HG03342 (cell line): Measurements from ENCODE around the gene MRFAP1L1.

Source experiments
- ATAC-seq: cut with Tn5 transposase; IDR thresholded peaks from one replicate; pipeline ENCODE4 v1.9.1; 2021; ENCODE audit warnings: mild to moderate bottlenecking, moderate library complexity; ENCODE audit not compliant: unreplicated experiment

Gene MRFAP1L1

DNA sequence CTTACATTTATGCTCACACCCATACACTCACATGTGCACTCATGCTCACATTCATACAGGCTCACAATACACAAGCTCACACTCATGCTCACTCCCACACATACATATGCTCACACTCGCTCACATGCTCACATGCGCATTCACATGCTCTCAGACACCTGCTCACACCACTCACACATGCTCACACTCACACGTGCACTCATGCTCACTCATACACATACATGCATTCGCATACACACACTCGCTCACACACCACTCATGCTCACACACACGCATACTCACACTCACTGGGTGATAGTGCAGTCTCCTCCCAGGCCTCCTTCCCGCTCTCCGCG lies 44.4 kb downstream of the MRFAP1L1 start:
- no peak for ATAC-seq

GRCh38 chr4:6663596-6664393 lies 45.9 kb downstream of the MRFAP1L1 start:
- no peak for ATAC-seq

- ATAC-seq: no peak
Observed at GRCh38 chr4:6662591-6662990, 47.1 kb downstream of the MRFAP1L1 start.

GRCh38 chr4:6660430-6660829 lies 49.2 kb downstream of the MRFAP1L1 start:
- ATAC-seq: no peak

DNA sequence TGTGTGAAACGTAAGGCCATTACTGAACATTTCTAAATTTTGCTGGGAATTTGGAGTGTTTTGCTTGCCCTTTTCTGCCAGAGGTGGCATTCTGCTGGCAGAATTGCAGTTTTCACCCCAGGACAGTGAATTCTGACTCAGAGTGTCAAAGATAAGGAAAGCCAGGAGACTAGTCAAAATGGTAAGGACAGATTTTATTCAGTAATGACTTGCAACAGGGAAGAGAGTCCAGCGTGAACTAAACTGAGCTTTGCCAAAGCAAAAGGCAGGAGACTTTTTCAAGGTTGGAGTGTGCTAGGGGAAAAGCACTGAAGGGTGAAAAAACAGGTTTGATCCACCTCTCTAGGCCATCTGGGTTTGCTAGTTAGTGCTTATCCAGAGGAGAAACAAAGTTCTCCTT lies 49.8 kb downstream of the MRFAP1L1 start:
- ATAC-seq: no peak

DNA sequence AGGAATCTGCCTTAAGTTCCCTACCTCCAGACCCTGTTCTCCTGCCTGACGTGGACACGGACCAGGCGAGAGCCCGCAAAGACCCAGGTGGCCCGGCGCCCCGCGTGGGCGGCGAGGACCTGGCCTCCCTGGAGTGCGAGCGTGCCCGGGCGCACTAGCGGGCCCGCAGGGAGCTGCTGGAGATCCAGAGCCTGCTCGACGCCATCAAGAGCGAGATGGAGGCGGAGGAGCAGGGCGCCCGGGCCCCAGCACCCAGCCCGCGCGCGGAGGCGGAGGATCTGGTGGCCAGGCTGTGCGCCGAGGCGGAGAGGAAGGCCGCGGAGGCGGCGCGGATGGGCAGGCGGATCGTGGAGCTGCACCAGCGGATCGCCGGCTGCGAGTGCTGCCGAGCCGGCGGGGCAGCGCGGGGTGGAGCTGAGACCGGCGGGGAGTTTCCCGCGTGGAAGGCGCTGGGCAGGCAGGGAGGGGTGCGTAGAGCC lies 51.0 kb downstream of the MRFAP1L1 start:
- ATAC-seq: no peak

DNA sequence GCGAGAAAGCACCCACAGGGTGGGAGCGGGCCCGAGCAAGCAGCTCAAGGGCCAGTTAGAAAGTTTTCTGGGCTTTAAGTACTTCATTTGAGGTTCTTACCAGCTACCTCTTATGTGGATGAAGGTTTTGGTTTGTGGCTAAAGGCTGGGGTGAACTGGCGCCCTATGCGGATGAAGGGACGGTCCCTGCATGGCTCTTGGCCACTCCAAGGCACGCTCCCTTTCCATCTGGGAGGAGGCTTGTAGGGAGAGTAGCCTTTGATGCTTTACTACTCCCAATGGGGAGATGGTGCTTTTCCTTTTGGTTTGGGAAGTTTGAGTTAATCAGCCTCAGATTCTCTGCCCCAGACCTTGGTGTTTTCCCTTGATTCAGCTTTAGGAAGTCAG lies 51.5 kb downstream of the MRFAP1L1 start:
- ATAC-seq: no peak
